ENCODE measurements around the gene MRPS24. TPM values are rescaled to one million over a fixed set of nuclear protein-coding genes. Genes with fewer than 3 reads are reported as not detected.

MRPS24 gene
- total RNA-seq, 1 experiment from 2014 or later = 156 TPM

DNA sequence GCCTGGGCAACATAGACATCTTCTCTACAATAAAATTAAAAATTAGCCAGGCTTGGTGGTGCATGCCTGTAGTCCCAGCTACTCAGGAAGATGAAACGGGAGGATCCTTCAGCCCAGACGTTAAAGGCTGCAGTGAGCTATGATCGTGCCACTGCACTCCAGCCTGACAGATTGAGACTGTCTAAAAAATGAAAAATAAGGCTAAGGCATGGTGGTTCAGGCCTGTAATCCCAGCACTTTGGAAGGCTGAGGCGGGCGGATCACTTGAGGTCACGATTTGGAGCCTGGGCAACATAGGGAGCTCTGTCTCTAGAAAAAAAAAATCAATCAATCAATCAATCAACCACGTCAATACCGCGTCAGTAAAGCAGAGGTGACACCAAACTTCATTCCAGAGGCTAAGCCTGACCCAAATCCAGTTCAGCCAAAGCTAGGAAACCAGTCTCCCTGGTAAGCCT lies 31.1 kb downstream of the MRPS24 start:
- Histone ChIP-seq H3K4me2 (ENCODE audit: low read length) (peak overlapping the region; percentile 76), H3K36me3 (ENCODE audit: control insufficient read depth in 1 of 2, insufficient read depth in 2 of 2, low read length in 2 of 2) (no peaks in the 10 kb centered on the region), H3K4me3 (replicated peaks in 1 of 2; ENCODE audit: low read depth in 1 of 2, low read length in 2 of 2) (peak overlapping the region in 1 of 2 experiments; percentile 45; a peak in 2 of 4 replicates), H2AFZ (ENCODE audit: low read depth, low read length, poor library complexity, severe bottlenecking) (peak overlapping the region; percentile 96), H3K9me3 (ENCODE audit: control insufficient read depth in 1 of 2, insufficient read depth in 1 of 2, low read depth in 1 of 2, low read length in 2 of 2) (no peaks in the 10 kb centered on the region), H3K79me2 (ENCODE audit: insufficient read depth, low read length) (no peaks in the 10 kb centered on the region), H3K27ac (ENCODE audit: low read depth, low read length) (no peak overlapping the region), H3K9me2 (ENCODE audit: insufficient read depth) (no peaks in the 10 kb centered on the region), H3K4me1 (ENCODE audit: control insufficient read depth in 1 of 2, insufficient read depth in 2 of 2, low read length in 2 of 2) (peaks cover 0 to 24% of the 10 kb centered on the region in 2 experiments; a peak in 2 of 4 replicates), H3K9ac (ENCODE audit: low read length) (no peak overlapping the region; the same call in 1 of the 2 replicates), H4K20me1 (ENCODE audit: insufficient read depth) (no peaks in the 10 kb centered on the region), H3K27me3 (ENCODE audit: insufficient read depth, low read length) (no peaks in the 10 kb centered on the region)
- ChIA-PET POLR2A (no interaction called here), RAD21 (ENCODE audit: low non-redundant PET in 1 of 2, low total read pairs in 2 of 2, uncharacterized antibody in 2 of 2, unreplicated experiment in 2 of 2) (interaction anchor here in 1 of 2 experiments (0.7 to 1.5 kb wide), 3 partner anchors 19 to 256 kb away, joined by 3 to 5 read pairs (median 3); partner anchors contain the start of gene STK17A), CTCF (interaction anchor here (0.6 to 2.0 kb wide), 11 partner anchors 9 to 1898 kb away, joined by 3 to 23 read pairs (median 3); partner anchors contain the start of gene STK17A)
- no TSS peak for BruUV-seq (replicated peaks)
- ATAC-seq = no peak
- intact Hi-C loops (cut with micrococcal nuclease) = loop anchor here (2.0 to 10.0 kb wide), 6 partner anchors 109 to 1895 kb away; partner anchors contain the start of genes COA1 and STK17A
- TF ChIP-seq EZH2phosphoT487 (IDR thresholded peaks at IDR 0.05; ENCODE audit: borderline replicate concordance) = no peak
- no peak for TF ChIP-seq ZNF274 (IDR thresholded peaks at IDR 0.05; ENCODE audit: low read depth, low read length)
- no peak for TF ChIP-seq ELF1 (IDR thresholded peaks at IDR 0.05; ENCODE audit: borderline replicate concordance, low read depth)
- no peak for TF ChIP-seq CEBPB (IDR thresholded peaks at IDR 0.05; ENCODE audit: low read depth)
- TF ChIP-seq EZH2 (IDR thresholded peaks at IDR 0.05) = no peak
- TF ChIP-seq SP1 (IDR thresholded peaks at IDR 0.05; ENCODE audit: low read depth) = no peak
- TF ChIP-seq CBX3 (IDR thresholded peaks at IDR 0.05; ENCODE audit: low read depth) = no peak
- no peak for TF ChIP-seq SIN3A (IDR thresholded peaks at IDR 0.05; ENCODE audit: low read depth)
- TF ChIP-seq, protein P1, sequence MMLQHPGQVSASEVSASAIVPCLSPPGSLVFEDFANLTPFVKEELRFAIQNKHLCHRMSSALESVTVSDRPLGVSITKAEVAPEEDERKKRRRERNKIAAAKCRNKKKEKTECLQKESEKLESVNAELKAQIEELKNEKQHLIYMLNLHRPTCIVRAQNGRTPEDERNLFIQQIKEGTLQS (IDR thresholded peaks at IDR 0.05) = no peak
- TF ChIP-seq RAD21 (IDR thresholded peaks at IDR 0.05; ENCODE audit: low read depth) = no peak
- TF ChIP-seq, protein P2, sequence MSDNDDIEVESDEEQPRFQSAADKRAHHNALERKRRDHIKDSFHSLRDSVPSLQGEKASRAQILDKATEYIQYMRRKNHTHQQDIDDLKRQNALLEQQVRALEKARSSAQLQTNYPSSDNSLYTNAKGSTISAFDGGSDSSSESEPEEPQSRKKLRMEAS (IDR thresholded peaks at IDR 0.05) = no peak
- TF ChIP-seq TCF7L2 (IDR thresholded peaks at IDR 0.05; ENCODE audit: borderline replicate concordance, extremely low read depth, insufficient read depth, insufficient read length) = no peak
- no peak for TF ChIP-seq JUND (IDR thresholded peaks at IDR 0.05)
- TF ChIP-seq POLR2AphosphoS5 (IDR thresholded peaks at IDR 0.05; ENCODE audit: low read depth, low read length) = no peak
- TF ChIP-seq FOSL1 (IDR thresholded peaks at IDR 0.05; ENCODE audit: low read depth) = no peak
- no peak for TF ChIP-seq YY1 (IDR thresholded peaks at IDR 0.05; ENCODE audit: extremely low read depth, insufficient replicate concordance, low read depth, low read length)
- TF ChIP-seq, protein P3, sequence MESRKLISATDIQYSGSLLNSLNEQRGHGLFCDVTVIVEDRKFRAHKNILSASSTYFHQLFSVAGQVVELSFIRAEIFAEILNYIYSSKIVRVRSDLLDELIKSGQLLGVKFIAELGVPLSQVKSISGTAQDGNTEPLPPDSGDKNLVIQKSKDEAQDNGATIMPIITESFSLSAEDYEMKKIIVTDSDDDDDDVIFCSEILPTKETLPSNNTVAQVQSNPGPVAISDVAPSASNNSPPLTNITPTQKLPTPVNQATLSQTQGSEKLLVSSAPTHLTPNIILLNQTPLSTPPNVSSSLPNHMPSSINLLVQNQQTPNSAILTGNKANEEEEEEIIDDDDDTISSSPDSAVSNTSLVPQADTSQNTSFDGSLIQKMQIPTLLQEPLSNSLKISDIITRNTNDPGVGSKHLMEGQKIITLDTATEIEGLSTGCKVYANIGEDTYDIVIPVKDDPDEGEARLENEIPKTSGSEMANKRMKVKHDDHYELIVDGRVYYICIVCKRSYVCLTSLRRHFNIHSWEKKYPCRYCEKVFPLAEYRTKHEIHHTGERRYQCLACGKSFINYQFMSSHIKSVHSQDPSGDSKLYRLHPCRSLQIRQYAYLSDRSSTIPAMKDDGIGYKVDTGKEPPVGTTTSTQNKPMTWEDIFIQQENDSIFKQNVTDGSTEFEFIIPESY (IDR thresholded peaks at IDR 0.05; ENCODE audit: extremely low read depth, insufficient replicate concordance, low read length) = no peak
- no peak for DNase-seq (ENCODE audit: low read depth, low spot score)
